NCI-H2081 (cell line): Measurements from ENCODE around the gene HGFAC.
"Not testable (repeated sequence)": the region's sequence is repeated elsewhere in the genome, so short reads cannot be mapped to it uniquely, and the experiment has no call there.

Source experiments
- DNase-seq, 2 experiments: peaks; one replicate each; lab custom pipeline; 2025; lab: John Stamatoyannopoulos, UW

HGFAC gene

DNA sequence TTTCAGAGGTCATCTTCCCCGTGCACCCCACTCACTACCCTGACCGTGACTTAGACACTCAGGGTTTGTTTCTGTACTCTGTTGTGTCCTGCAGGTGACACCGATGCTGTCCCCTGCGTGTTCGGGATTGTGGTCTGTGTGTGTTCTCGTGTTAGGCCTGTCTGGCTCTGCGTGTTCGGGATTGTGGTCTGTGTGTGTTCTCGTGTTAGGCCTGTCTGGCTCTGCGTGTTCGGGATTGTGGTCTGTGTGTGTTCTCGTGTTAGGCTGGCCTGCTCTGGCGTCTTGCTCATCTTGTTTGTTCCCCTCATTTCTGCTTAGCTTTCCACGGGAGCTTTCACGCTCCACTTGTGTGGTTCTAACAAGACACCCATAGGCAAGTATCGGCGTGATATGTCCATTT lies 30.6 kb upstream of the HGFAC start:
- DNase-seq: not testable (repeated sequence)

GRCh38 chr4:3411676-3412075 lies 30.1 kb upstream of the HGFAC start:
- no peak for DNase-seq

- DNase-seq: no peak
Observed at GRCh38 chr4:3412257-3413020, 29.3 kb upstream of the HGFAC start.

- no peak for DNase-seq
Observed at GRCh38 chr4:3413217-3413671, 28.5 kb upstream of the HGFAC start.

DNA sequence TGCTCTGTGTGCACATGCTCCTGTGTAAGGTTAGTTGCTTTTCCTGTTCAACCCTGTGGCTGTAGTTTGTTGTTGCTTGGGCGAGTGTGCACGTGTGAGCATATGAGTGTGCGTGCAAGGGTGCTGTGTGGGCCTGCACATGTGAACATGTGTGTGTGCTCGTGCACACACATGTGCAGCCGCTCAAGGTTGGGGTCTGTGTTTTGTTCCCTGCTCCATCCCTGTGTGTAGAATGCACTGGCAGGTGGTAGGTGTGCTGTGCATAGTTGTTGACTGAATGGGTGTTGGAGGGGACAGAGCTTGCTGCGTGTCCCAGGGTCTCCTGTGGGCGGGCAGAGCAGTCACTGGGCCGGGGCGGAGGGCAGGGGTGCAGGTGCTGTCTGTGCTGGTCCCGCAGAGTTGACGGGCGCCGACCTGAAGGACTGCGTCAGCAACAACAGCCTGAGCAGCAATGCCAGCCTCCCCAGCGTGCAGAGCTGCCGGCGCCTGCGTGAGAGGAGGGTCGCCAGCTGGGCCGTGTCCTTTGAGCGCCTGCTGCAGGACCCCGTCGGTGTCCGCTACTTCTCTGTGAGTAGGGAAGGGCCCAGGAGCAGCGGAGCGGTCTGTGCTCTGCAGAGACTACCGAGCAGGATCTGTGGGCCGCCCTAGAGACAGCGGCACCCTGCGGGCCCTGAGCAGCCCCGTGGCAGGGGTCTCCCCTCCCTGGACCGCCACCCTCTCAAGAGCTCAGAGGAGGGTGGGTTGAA lies 27.9 kb upstream of the HGFAC start:
- DNase-seq: no peak

- DNase-seq: no peak
Observed at GRCh38 chr4:3414421-3415279, 27.1 kb upstream of the HGFAC start.

DNA sequence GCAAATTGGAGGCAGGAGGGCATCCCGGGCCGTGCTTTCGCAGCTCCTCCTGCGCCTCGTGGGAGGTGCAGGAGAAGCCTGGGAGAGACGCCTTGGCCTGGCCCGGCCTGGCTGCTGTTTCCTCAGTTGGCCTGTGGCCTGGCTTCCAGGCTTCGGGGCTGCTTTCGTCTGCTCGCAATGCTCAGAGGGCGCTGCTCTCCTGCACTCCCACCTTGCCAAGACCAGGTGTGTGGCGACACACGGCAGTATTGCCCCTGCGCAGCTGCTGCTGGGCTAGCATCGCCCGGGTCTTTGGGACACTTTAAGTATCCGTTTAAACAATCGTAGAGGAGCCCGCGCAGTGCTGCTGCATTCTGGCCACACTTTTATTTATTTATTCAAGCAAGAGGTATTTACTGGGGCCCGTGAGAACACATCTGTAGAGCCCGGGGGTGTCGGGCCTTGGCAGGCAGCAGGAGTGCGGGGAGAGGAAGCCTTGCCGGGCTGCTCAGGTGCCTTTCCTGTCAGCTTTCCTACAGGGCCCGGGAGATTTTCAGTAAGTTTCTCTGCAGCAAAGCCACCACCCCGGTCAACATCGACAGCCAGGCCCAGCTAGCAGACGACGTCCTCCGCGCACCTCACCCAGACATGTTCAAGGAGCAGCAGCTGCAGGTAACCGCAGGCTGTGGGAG lies 26.2 kb upstream of the HGFAC start:
- no peak for DNase-seq

DNA sequence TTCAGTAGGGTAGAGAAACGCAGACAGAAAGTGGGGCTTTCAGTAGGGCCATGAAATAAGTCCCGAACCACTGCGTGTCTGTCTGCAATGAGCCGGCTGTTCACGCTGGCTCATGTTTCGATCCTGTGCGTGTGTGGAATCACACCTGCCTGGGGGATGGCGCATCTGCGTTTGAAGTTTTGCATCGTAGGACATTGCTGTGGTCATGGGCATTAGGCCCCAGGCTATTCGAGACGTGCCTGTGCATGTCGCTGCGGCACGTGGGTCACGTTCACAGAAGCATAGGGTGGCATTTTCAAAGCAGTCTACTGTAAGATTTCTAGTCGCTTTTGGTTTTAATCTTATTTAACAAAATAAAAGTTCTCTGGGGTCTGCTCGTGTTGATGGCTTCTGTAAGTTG lies 25.5 kb upstream of the HGFAC start:
- DNase-seq: no peak

- no peak for DNase-seq
Observed at GRCh38 chr4:3416821-3417221, 24.9 kb upstream of the HGFAC start.

- DNase-seq: no peak
Observed at GRCh38 chr4:3417448-3417847, 24.3 kb upstream of the HGFAC start.

DNA sequence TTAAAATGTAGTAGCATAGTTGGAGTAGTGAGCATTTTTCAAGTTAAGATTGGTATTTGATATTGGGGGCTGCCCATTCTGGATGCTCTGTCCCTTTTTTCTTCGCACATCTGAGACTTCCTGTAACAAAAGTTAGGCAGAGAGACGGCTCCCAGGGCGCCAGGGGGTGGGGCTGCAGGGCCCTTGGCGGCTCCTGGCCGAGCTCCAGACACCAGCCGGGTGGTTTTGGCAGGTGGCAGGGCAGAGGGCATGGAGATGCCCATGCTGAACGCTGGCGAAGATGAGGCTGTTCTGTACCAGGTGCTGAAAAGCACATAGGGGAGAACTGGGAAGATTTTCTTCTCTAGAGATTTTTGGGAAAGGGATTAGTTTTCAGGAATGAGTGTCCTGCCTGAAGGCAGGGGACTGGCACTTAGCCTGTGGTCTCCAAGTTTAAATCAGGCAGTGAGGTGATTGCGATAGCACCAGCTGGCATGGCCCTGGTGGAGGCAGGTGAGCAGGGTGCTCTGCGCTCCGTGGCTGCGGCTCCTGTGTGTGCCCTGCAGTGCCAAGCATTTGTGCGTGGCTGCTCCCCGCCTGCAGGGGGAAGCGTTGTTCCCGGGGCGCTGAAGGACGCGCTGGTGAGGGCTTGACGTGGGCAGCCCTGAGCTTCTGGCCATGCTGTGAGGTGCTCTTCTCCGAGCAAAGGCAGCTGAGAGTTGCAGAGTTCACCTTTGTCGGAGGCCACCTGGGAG lies 23.6 kb upstream of the HGFAC start:
- DNase-seq: no peak

GRCh38 chr4:3419836-3420605 lies 21.7 kb upstream of the HGFAC start:
- no peak for DNase-seq

DNA sequence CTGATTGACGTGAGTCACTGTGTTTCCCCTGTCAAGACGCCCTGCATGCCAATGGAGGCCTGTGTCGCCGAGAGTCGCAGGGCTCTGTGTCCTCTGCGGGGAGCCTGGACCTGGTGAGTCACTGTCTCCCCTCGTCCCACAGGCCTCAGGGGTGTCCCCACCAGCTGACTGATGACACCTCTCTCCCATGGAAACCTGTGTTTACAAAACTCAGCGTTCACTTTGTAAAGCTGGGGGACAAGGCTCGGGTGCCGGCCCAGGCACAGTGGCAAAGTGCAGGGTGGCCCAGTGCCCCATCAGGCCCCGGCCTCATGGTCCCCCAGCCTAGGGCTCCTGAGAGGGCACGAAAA lies 21.2 kb upstream of the HGFAC start:
- DNase-seq: no peak

- no peak for DNase-seq
Observed at GRCh38 chr4:3420956-3421355, 20.8 kb upstream of the HGFAC start.

- DNase-seq: no peak
Observed at GRCh38 chr4:3421470-3421869, 20.3 kb upstream of the HGFAC start.

- DNase-seq: no peak
Observed at GRCh38 chr4:3422241-3422801, 19.4 kb upstream of the HGFAC start.

GRCh38 chr4:3422808-3423297 lies 18.9 kb upstream of the HGFAC start:
- no peak for DNase-seq

DNA sequence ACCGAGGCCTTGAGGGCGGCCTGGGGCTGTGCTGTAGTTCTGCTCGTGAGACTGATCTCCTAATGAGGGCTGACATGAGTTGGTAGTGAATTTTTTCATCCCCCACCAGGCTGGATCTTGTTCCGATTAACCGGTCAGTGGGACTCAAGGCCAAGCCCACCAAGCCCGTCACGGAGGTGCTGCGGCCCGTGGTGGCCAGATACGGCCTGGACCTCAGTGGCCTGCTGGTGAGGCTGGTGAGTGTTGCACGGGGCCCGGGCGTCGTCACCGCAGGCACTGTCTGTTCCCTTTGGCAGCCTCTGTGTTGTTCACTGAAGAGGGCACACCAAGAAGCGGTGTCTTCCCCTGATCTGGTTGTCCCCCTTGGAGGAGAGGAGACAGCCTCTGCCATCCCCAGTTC lies 18.4 kb upstream of the HGFAC start:
- no peak for DNase-seq

- DNase-seq: no peak
Observed at GRCh38 chr4:3423952-3424351, 17.8 kb upstream of the HGFAC start.

DNA sequence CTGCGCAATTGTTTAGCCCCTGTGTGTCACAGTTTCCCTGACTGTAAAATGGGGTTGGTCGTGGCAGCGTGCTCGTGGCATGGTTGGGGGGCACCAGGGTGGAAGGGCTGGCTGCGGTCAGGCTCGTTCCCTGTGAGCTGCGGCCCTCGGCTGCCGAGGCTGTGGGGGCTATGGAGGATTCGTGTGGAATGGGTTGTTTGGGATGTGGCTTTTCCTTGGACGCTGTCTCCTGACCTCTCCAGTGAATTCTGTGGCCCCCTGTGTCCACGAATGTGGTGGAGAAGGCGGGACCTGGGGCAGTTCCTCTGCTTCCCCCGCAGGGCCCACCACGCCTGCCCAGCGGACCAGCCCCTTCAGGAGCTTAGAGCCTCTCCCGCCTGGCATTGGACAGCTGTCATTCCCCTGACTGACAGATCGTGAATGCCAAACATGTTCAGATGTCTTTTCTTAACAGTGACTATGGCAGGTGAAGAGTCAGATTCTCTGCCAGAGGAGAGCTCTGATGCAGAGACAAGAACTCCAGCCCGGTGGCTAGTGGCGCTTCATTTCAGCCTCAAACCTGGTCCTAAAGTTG lies 17.2 kb upstream of the HGFAC start:
- DNase-seq: no peak
